K562 (cell line): Measurements from ENCODE around the gene FAM98C. TPM values are rescaled to one million over a fixed set of nuclear protein-coding genes. Genes with fewer than 3 reads are reported as not detected.

Experiments
- AFF4 ChIP-seq: sonication (generic); formaldehyde crosslinking; IDR thresholded peaks from 2 replicates; pipeline ENCODE4 v1.8.0; 2023; ENCODE audit warnings: mild to moderate bottlenecking, missing genetic modification reagents
- ARID3A ChIP-seq: IDR thresholded peaks from 2 replicates; pipeline ENCODE4 v1.6.1; 2012; ENCODE audit warnings: low read depth, low read length, improper control_type of control experiment, borderline replicate concordance
- E2F6 ChIP-seq, 2 experiments: IDR thresholded peaks; 2 replicates each; pipeline ENCODE4 v1.6.1; 2011; ENCODE audit warnings: borderline replicate concordance in 1 of 2, control low read depth in 1 of 2, low read depth in 1 of 2, low read length in 1 of 2, mild to moderate bottlenecking in 1 of 2, mixed read lengths in 1 of 2, moderate library complexity in 1 of 2; ENCODE audit not compliant: insufficient read depth in 1 of 2, insufficient read length in 1 of 2, poor library complexity in 1 of 2, severe bottlenecking in 1 of 2; ENCODE audit errors: extremely low read depth in 1 of 2
- ESRRA ChIP-seq: fragments of 450-650 bp; IDR thresholded peaks from 2 replicates; pipeline ENCODE4 v1.6.1; 2014; ENCODE audit warnings: low read depth, mild to moderate bottlenecking, moderate library complexity, borderline replicate concordance
- FOXK2 ChIP-seq, 2 experiments: fragments of 450-650 bp; IDR thresholded peaks in 1 of 2; conservative IDR thresholded peaks in 1 of 2; 2 replicates each; pipeline ENCODE4 v1.6.1; 2016; ENCODE audit warnings: low read depth in 2 of 2, mild to moderate bottlenecking in 1 of 2
- MED1 ChIP-seq: sonication (generic); formaldehyde crosslinking; IDR thresholded peaks from 2 replicates; pipeline ENCODE4 v1.8.1; 2023; ENCODE audit warnings: missing genetic modification reagents, borderline replicate concordance
- MEF2D ChIP-seq: conservative IDR thresholded peaks from 2 replicates; pipeline ENCODE4 v1.6.1; 2016; ENCODE audit warnings: low read depth, missing genetic modification characterization, missing compliant biosample characterization
- NONO ChIP-seq, 2 experiments: fragments of 200-400 bp in 1 of 2; fragments of 450-650 bp in 1 of 2; formaldehyde crosslinking in 1 of 2; IDR thresholded peaks; 2 replicates each; pipeline ENCODE4 v1.6.1; 2017; ENCODE audit warnings: low read depth in 2 of 2, mild to moderate bottlenecking in 2 of 2, moderate library complexity in 2 of 2, low read length in 1 of 2
- PCBP1 ChIP-seq: fragments of 200-400 bp; formaldehyde crosslinking; IDR thresholded peaks from 2 replicates; pipeline ENCODE4 v1.6.1; 2018; ENCODE audit warnings: mild to moderate bottlenecking, low read depth, low read length; ENCODE audit not compliant: poor library complexity, severe bottlenecking
- SMAD4 ChIP-seq: fragments of 250-450 bp; sonication (Bioruptor Pico); conservative IDR thresholded peaks from 2 replicates; pipeline ENCODE4 v1.8.0; 2021; ENCODE audit warnings: inconsistent platforms, mild to moderate bottlenecking, moderate library complexity
- TBL1XR1 ChIP-seq, 2 experiments: IDR thresholded peaks; 2 replicates each; pipeline ENCODE4 v1.6.1; 2012; ENCODE audit warnings: improper control_type of control experiment in 2 of 2, low read length in 2 of 2, mild to moderate bottlenecking in 1 of 2
- polyA plus RNA-seq, 8 experiments: library from polyadenylated mRNA; depleted of rRNA in 4 of 8; stranded (reverse) in 5 of 8; unstranded in 3 of 8; fragments of >200 nt; fragmentation: Nextera tagmentation in 2 of 8; fragmentation: Illumina TruSeq in 1 of 8; extraction: Ambion mirVana in 2 of 8; extraction: Trizol in 1 of 8; gene quantifications; 2 replicates each; pipeline versions ENCODE4 v1.2.1 to v1.2.3, GENCODE V29; 2011 to 2014; ENCODE audit warnings: inconsistent platforms in 1 of 8, missing spikeins in 1 of 8
- total RNA-seq, 7 experiments: library from RNA; depleted of rRNA in 6 of 7; stranded (reverse); fragments of >200 nt in 6 of 7; fragmentation: Illumina TruSeq in 2 of 7; extraction: Trizol in 2 of 7; gene quantifications; 2 replicates each; pipeline versions ENCODE4 v1.2.1 to v1.2.3, GENCODE V29; 2011 to 2021; ENCODE audit warnings: low replicate concordance in 1 of 7
- TF ChIP-seq, protein P1 (sequence below): fragments of 450-650 bp; IDR thresholded peaks from 2 replicates; pipeline ENCODE4 v1.7.1; 2018; ENCODE audit warnings: mild to moderate bottlenecking, low read depth; ENCODE audit not compliant: partially characterized antibody
- TF ChIP-seq, protein P2 (sequence below): fragments of 450-650 bp; IDR thresholded peaks from 2 replicates; pipeline ENCODE4 v1.6.1; 2017; ENCODE audit warnings: mild to moderate bottlenecking, moderate library complexity

Gene FAM98C
- total and polyA plus RNA-seq, 9 of the 15 experiments (the other 6 are each of a cell fraction or from before 2014, with no cell fraction given) = 1.7 to 43.8 (median 13.7) TPM

DNA sequence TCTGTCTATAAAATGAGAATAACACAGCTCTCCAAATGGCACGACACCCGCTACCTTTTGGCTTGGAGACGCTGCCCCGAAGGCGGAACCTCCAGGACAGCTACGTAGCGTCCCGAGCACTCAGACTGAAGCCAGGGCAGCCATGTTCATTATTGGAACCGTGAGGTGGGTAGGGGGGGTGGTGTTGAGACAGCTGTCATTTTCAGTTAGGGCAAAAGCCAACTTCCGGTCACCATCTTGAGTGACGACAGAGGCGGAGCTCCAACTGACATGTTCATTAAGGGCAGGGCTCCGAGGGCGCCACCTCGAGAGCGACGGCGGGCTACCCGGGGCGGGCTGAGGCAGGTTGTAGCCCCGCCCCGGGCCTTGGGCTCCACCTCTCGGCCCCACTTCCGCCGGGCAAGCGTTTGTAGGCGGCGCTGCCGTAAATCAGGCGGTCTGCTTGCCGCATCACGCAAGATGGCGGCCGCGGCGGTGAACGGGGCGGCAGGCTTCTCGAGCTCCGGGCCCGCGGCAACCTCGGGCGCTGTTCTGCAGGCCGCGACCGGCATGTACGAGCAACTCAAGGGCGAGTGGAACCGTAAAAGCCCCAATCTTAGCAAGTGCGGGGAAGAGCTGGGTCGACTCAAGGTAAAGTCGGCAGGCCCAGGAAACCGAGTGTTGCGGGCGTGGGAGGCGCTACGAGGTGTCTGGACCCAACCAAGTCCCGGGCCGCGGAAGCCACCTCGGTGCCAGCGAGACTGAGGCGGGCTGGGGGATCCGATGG is 28.4 kb upstream of the FAM98C start, which contains the start of gene PSMD8 (continued):
- TF ChIP-seq AFF4 (peak; percentile 99), ARID3A (no peak), NONO (IDR thresholded peaks at IDR 0.05; ENCODE audit: low read depth in 2 of 2, low read length in 1 of 2) (peak; percentile 76 to 77; a peak in 3 of 4 replicates), SMAD4 (peak; percentile 51; the same call in 1 of the 2 replicates), MED1 (CRISPR knock-in tag) (no peak), MEF2D (tag) (no peak), FOXK2 (conservative IDR thresholded peaks at IDR 0.05 in 1 of 2, IDR thresholded peaks at IDR 0.05 in 1 of 2; ENCODE audit: low read depth in 2 of 2) (peak; percentile 35 to 76; a peak in 3 of 4 replicates), E2F6 (IDR thresholded peaks at IDR 0.05; ENCODE audit: borderline replicate concordance in 1 of 2, extremely low read depth in 1 of 2, insufficient read depth in 1 of 2, insufficient read length in 1 of 2, low read depth in 1 of 2, low read length in 1 of 2, poor library complexity in 1 of 2, severe bottlenecking in 1 of 2) (peak; percentile 15 to 44), ESRRA (peak; percentile 65; the same call in 1 of the 2 replicates), TBL1XR1 (IDR thresholded peaks at IDR 0.05; ENCODE audit: low read length in 2 of 2) (no peak), PCBP1 (peak; percentile 43)
- TF ChIP-seq, protein P1, sequence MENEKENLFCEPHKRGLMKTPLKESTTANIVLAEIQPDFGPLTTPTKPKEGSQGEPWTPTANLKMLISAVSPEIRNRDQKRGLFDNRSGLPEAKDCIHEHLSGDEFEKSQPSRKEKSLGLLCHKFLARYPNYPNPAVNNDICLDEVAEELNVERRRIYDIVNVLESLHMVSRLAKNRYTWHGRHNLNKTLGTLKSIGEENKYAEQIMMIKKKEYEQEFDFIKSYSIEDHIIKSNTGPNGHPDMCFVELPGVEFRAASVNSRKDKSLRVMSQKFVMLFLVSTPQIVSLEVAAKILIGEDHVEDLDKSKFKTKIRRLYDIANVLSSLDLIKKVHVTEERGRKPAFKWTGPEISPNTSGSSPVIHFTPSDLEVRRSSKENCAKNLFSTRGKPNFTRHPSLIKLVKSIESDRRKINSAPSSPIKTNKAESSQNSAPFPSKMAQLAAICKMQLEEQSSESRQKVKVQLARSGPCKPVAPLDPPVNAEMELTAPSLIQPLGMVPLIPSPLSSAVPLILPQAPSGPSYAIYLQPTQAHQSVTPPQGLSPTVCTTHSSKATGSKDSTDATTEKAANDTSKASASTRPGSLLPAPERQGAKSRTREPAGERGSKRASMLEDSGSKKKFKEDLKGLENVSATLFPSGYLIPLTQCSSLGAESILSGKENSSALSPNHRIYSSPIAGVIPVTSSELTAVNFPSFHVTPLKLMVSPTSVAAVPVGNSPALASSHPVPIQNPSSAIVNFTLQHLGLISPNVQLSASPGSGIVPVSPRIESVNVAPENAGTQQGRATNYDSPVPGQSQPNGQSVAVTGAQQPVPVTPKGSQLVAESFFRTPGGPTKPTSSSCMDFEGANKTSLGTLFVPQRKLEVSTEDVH = peak; percentile 74
- TF ChIP-seq, protein P2, sequence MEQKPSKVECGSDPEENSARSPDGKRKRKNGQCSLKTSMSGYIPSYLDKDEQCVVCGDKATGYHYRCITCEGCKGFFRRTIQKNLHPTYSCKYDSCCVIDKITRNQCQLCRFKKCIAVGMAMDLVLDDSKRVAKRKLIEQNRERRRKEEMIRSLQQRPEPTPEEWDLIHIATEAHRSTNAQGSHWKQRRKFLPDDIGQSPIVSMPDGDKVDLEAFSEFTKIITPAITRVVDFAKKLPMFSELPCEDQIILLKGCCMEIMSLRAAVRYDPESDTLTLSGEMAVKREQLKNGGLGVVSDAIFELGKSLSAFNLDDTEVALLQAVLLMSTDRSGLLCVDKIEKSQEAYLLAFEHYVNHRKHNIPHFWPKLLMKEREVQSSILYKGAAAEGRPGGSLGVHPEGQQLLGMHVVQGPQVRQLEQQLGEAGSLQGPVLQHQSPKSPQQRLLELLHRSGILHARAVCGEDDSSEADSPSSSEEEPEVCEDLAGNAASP = no peak
